ENCODE results near the gene ZNF362.
"Not testable (repeated sequence)": the region's sequence is repeated elsewhere in the genome, so short reads cannot be mapped to it uniquely, and the experiment has no call there.

The ZNF362 gene

GRCh38 chr1:33256471-33257206 is at the start of gene ZNF362:
Gene ZNF362, plus strand, starts transcription at chr1:33256492. Its CDS starts 14,083 bp downstream, at chr1:33270575.
- DNase-seq, result no peak

DNA sequence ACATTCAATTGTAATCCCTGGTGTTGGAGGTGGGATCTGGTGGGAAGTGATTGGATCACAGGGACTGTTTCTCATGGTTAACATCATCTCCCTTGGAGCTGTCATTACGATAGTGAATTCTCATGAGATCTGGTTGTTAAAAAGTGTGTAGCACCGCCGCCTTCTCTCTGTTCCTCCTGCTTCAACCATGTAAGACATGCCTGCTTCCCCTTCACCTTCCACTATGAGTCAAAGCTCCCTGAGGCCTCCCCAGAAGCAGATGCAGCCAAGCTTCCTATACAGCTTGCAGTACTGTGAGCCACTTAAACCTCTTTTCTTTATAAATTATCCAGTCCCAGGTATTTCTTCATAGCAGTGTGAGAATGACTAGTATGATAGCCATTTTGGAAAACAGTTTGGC is 44.3 kb upstream of the ZNF362 start:
- DNase-seq, result no peak

- no peak for DNase-seq
These were observed 36.2 kb upstream of the ZNF362 start for GRCh38 chr1:33219886-33220661.

DNA sequence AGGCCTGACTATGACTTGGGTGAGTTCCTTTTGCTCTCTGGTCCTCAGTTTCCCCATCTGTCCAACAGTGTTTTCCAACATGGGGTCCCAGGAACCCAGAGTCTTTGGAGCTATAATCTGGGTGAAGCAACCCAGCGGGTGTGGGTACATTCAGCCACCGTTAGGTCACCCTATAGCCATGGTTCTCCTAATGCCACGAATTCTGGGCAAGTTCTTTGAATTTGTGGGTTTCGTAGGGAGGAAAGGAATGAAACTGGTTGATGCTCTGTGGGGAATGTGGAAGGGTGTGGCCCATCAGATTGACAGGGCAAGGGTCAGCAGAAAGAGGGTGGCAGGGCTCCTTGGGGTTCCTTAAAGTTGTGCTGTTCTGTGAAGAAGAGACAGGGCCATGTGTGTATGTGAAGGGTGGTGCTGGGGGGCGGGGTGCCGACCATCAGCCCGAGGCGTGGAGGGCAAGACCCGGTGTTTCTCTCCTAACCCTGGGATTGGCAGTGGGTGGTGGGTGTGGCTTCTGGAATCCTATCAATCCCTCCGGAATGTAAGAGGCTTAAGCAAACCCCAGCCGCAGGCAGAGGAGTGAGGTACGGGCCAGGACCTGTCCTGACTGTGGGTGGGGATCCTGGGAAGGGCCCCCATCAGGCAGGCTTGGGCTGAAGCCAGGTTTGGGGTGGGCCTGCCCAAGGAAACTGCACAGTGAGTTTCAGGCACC is 35.5 kb upstream of the ZNF362 start:
- no peak for DNase-seq

DNA sequence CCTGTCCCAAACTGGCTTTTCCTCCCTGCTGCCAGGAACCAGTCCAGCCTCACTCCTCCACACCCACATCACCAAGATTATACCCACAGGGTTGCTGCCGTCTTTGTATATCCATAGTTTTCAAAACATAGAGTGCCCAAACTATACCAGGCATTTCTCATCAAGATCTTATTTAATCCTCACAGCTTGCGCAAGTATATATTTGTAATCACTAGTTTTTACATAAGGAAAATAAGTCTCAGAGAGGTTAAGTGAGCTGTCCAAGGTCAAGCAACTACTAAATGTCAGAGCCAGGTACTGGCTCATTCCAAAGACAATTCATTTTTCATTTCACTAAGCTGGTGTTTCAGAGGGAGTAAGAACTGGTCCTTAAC is 34.9 kb upstream of the ZNF362 start:
- no peak for DNase-seq

- DNase-seq, result no peak
These were observed 33.9 kb upstream of the ZNF362 start for GRCh38 chr1:33222381-33222780.

GRCh38 chr1:33224166-33224707 is 32.1 kb upstream of the ZNF362 start:
- no peak for DNase-seq

GRCh38 chr1:33225586-33225985 is 30.7 kb upstream of the ZNF362 start:
- no peak for DNase-seq

GRCh38 chr1:33228935-33229487 is 27.3 kb upstream of the ZNF362 start:
- no peak for DNase-seq

DNA sequence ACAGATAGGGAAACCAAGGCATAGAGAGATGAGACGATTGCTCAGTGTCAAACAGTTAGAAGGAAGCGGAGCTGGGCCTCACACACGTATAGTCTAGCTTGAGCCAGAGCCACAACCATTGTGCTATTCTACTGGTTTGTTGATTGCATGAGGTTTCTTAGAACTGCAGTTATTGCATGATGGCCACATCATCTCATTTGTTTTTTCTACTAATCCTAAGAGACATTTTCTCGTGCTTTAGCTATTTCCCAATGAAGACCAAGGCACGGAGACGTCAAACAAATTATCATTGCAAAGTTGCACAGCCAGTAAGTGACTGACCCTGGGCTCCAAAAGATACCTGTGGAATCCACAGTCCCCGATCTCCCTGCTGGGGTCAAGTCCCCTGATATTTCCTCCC is 25.1 kb upstream of the ZNF362 start:
- DNase-seq, result no peak

GRCh38 chr1:33232716-33233115 is 23.6 kb upstream of the ZNF362 start:
- no peak for DNase-seq

DNA sequence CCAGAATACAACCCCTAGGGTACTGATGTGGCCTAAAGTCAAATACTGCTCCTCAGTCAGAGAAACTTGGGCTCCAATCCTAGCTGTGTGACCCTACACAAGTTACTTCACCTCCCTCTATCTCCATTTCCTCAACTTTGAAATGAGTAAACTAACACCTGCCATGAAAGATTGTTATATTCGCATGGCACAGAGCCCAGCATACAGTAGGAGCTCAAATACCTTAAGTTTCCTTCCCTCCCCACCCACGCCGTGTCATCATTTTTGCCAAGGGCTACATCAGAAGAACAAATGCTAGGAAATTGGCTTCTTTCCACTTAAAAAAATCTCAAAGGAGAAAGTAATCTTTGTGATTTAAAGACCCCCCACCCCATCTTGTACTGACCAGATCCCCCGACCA is 22.2 kb upstream of the ZNF362 start:
- no peak for DNase-seq

- no peak for DNase-seq
These were observed 21.7 kb upstream of the ZNF362 start for GRCh38 chr1:33234588-33234990.

DNA sequence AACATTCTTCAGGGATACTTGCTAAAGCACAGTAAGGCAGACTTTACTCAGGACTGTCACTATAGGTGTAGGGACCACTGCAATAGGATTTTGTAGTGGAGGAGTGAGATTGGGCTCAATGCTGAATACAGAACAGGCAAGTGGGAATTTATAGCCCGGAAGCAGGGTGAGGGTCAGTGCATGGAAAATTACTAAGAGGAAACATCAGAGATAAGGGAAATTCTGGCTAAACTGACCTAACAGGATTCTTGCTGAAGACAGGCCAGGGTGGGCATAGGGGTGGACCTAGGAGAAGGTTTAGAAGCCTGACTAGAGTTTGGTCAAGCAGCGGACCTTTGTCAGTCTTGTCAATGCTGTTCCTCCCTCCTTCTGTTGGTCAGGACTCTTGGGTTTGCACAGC is 20.8 kb upstream of the ZNF362 start:
- DNase-seq, result no peak

GRCh38 chr1:33236498-33236897 is 19.8 kb upstream of the ZNF362 start:
- no peak for DNase-seq

GRCh38 chr1:33237579-33237978 is 18.7 kb upstream of the ZNF362 start:
- DNase-seq, result no peak

GRCh38 chr1:33238194-33238724 is 18.0 kb upstream of the ZNF362 start:
- not testable (repeated sequence) for DNase-seq

GRCh38 chr1:33239410-33239809 is 16.9 kb upstream of the ZNF362 start:
- not testable (repeated sequence) for DNase-seq

DNA sequence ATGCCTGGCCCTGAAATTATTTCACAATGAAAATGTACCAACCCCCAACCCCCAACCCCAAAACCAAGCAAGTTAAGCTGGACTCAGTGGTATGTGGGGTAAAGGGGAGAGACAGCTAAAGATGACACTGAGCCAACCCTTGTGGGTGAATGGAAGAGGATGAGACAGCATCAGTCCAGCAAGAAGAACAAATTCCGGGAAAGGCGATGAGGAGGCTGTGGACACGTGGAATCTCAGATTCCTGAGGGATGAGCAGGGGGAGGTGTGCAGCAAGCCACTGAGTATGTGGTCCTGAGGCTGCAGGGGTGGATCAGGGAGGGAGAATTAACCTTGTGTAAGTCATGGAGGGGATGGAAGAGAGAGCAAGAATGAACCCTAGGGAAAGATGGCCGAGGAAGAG is 14.4 kb upstream of the ZNF362 start:
- no peak for DNase-seq

GRCh38 chr1:33242652-33243051 is 13.6 kb upstream of the ZNF362 start:
- DNase-seq, result no peak

GRCh38 chr1:33244143-33244808 is 12.0 kb upstream of the ZNF362 start:
- DNase-seq, result no peak

GRCh38 chr1:33244809-33245186 is 11.5 kb upstream of the ZNF362 start:
- no peak for DNase-seq
